Ishikawa (cell line): Measurements from ENCODE around the gene IL20RB.

Source experiments
- CREB1 ChIP-seq: IDR thresholded peaks from 2 replicates; pipeline ENCODE4 v1.6.1; 2012; ENCODE audit warnings: low read depth
- EP300 ChIP-seq: IDR thresholded peaks from 2 replicates; pipeline ENCODE4 v1.6.1; 2012; ENCODE audit warnings: borderline replicate concordance
- FOXM1 ChIP-seq: IDR thresholded peaks from 2 replicates; pipeline ENCODE4 v1.6.1; 2012; ENCODE audit warnings: low read depth, borderline replicate concordance
- MAX ChIP-seq: IDR thresholded peaks from 2 replicates; pipeline ENCODE4 v1.6.1; 2012
- NFIC ChIP-seq: IDR thresholded peaks from 2 replicates; pipeline ENCODE4 v1.6.1; 2012
- RAD21 ChIP-seq: IDR thresholded peaks from 2 replicates; pipeline ENCODE4 v1.6.1; 2012; ENCODE audit warnings: low read depth
- REST ChIP-seq: IDR thresholded peaks from 2 replicates; pipeline ENCODE4 v1.6.1; 2012; ENCODE audit warnings: low read depth, mild to moderate bottlenecking
- TAF1 ChIP-seq: IDR thresholded peaks from 2 replicates; pipeline ENCODE4 v1.6.1; 2012; ENCODE audit warnings: low read depth, mild to moderate bottlenecking
- TCF12 ChIP-seq: IDR thresholded peaks from 2 replicates; pipeline ENCODE4 v1.6.1; 2012; ENCODE audit warnings: low read depth
- TEAD4 ChIP-seq: IDR thresholded peaks from 2 replicates; pipeline ENCODE4 v1.6.1; 2012
- YY1 ChIP-seq: IDR thresholded peaks from 2 replicates; pipeline ENCODE4 v1.6.1; 2012; ENCODE audit warnings: low read depth

GRCh38 chr3:136943436-136943835 lies 14.3 kb upstream of the IL20RB start:
- TF ChIP-seq TAF1 (no peak), CREB1 (no peak), EP300 (no peak), MAX (no peak), YY1 (no peak), RAD21 (no peak), REST (no peak), TCF12 (no peak), NFIC (no peak), TEAD4 (no peak), FOXM1 (no peak)
